Measurements from ENCODE around the gene WBP2. TPM values are rescaled to one million over a fixed set of nuclear protein-coding genes. Genes with fewer than 3 reads are reported as not detected.
A peak's percentile ranks its signal among the peaks of the same experiment; 100 is the strongest.

Gene WBP2
- total and polyA plus RNA-seq, 2 of the 8 experiments (the other 6 are each of a cell fraction or from before 2014, with no cell fraction given): 48.2 to 71.2 TPM

DNA sequence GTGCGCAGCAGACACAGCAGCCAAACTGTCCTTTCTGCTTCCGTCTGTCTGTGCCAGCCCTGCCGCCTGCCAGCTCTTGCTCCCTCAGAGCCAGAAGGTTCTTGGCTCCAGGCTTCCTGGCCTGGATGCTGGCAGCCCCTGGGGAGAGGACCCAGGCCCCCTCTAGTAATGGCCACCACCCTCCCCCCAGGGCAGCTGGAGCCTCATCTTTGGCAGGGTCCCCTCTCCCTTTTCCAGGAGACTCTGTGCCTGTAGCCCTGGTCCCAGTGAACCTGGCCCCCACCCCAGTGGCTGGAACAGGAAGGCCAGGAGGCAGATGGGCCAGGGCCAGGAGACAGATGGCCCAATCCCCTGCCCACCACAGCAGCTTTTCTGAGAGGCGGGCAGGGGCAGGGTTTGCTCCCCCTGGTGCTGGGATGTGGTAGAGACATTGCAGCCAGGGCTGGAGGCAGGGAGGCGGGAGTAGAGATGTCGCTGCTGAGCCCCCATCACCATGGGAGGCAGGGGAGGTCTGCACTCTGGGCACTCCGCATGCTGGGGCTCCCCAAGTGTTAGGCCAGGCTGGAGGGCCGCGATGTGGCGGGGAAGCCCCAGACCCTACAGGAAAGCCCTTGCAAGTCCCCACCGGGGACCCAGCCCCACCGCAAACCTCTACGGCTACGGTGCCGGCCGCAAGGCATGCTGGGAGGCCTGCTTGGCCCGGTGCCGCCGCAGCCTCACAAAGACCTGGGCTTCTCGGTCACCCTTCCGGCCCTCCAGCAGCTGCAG, 27.6 kb downstream of the WBP2 start (continued):
- TF ChIP-seq CREB1 (IDR thresholded peaks at IDR 0.05) (peak; percentile 37; the same call in 1 of the 2 replicates), MAX (IDR thresholded peaks at IDR 0.05) (peak; percentile 18; the same call in 1 of the 2 replicates), MAFK (IDR thresholded peaks at IDR 0.05; ENCODE audit: low read depth, low read length) (no peak), ASH2L (IDR thresholded peaks at IDR 0.05; ENCODE audit: low read length) (peak; percentile 52), YY1 (IDR thresholded peaks at IDR 0.05; ENCODE audit: low read depth, low read length) (peak; percentile 71), CTBP2 (IDR thresholded peaks at IDR 0.05; ENCODE audit: borderline replicate concordance, insufficient read depth, insufficient read length, low read length) (peak; percentile 77), SP2 (IDR thresholded peaks at IDR 0.05; ENCODE audit: low read length) (no peak), JUND (IDR thresholded peaks at IDR 0.05; ENCODE audit: low read length) (peak; percentile 10; the same call in 1 of the 2 replicates), RAD21 (IDR thresholded peaks at IDR 0.05 in 1 of 2, conservative IDR thresholded peaks at IDR 0.05 in 1 of 2; ENCODE audit: low read depth in 2 of 2, low read length in 2 of 2) (peak; percentile 27 to 52; a peak in 3 of 4 replicates), CEBPB (IDR thresholded peaks at IDR 0.05; ENCODE audit: low read depth, low read length) (no peak), ATF3 (IDR thresholded peaks at IDR 0.05; ENCODE audit: insufficient read depth, low read depth, low read length) (0 out of 2 replicates have a peak, but pooled peaks have one; percentile 15)
